SK-N-SH (cell line): ENCODE data around the gene ANKDD1A. TPM values are rescaled to one million over a fixed set of nuclear protein-coding genes. Genes with fewer than 3 reads are reported as not detected.

Source experiments
- CTCF ChIA-PET: fragments of 300-600, 350-600 bp; formaldehyde crosslinking; extraction: SDS; loops from one replicate; lab custom pipeline; 2021; lab: Yijun Ruan, JAX
- POLR2A ChIA-PET: fragments of 350-600 bp; sonication (Branson Sonifier 250); formaldehyde crosslinking; extraction: SDS; loops from one replicate; lab custom pipeline; 2020; ENCODE audit warnings: antibody characterized with exemption, inconsistent platforms; lab: Yijun Ruan, JAX
- DNase-seq: peaks from one replicate; pipeline ENCODE4 v3.0.0; 2012
- H2AFZ ChIP-seq: fragments of 200-600 bp; sonication (generic); 2 replicates; pipeline ENCODE4 v1.8.1; 2016; ENCODE audit warnings: antibody characterized with exemption, mild to moderate bottlenecking, low read depth
- H3F3A ChIP-seq: fragments of 200-600 bp; sonication (generic); replicated peaks from 2 replicates; pipeline ENCODE3; 2016; ENCODE audit warnings: antibody characterized with exemption, mild to moderate bottlenecking; ENCODE audit not compliant: insufficient read depth
- H3K27ac ChIP-seq, 2 experiments: fragments of 200-500 bp in 1 of 2; fragments of 200-600 bp in 1 of 2; sonication (Bioruptor generic) in 1 of 2; sonication (generic), shearing (Covaris generic) in 1 of 2; 2 replicates each; pipeline versions ENCODE4 v1.5.1 to v1.6.1; 2014 to 2016; ENCODE audit warnings: low read depth in 2 of 2, inconsistent platforms in 1 of 2, low read length in 1 of 2, mild to moderate bottlenecking in 1 of 2, mixed read lengths in 1 of 2
- H3K27me3 ChIP-seq: fragments of 200-600 bp; sonication (generic), shearing (Covaris generic); 2 replicates; pipeline ENCODE4 v1.6.1; 2016; ENCODE audit warnings: mixed run types; ENCODE audit not compliant: insufficient read depth
- H3K36me3 ChIP-seq, 2 experiments: fragments of 200-500 bp in 1 of 2; fragments of 200-600 bp in 1 of 2; sonication (Bioruptor generic) in 1 of 2; sonication (generic) in 1 of 2; replicated peaks in 1 of 2; 2 replicates each; pipeline versions ENCODE3 to v1.5.1; 2014 to 2016; ENCODE audit warnings: low read length in 1 of 2, mild to moderate bottlenecking in 1 of 2; ENCODE audit not compliant: insufficient read depth in 2 of 2, control insufficient read depth in 1 of 2
- H3K4me1 ChIP-seq, 2 experiments: fragments of 200-500 bp in 1 of 2; fragments of 200-600 bp in 1 of 2; sonication (Bioruptor generic) in 1 of 2; sonication (generic), shearing (Covaris generic) in 1 of 2; 2 replicates each; pipeline versions ENCODE4 v1.5.1 to v1.6.1; 2014 to 2016; ENCODE audit warnings: low read depth in 1 of 2, low read length in 1 of 2, mixed run types in 1 of 2; ENCODE audit not compliant: insufficient read depth in 2 of 2, control insufficient read depth in 1 of 2
- H3K4me2 ChIP-seq: fragments of 200-600 bp; sonication (generic), shearing (Covaris generic); 2 replicates; pipeline ENCODE4 v1.6.1; 2017; ENCODE audit warnings: mixed run types
- H3K4me3 ChIP-seq, 2 experiments: fragments of 200-500 bp in 1 of 2; fragments of 200-600 bp in 1 of 2; sonication (Bioruptor generic) in 1 of 2; sonication (generic), shearing (Covaris generic) in 1 of 2; 2 replicates each; pipeline versions ENCODE4 v1.5.1 to v1.8.1; 2014 to 2016; ENCODE audit warnings: low read depth in 2 of 2, inconsistent platforms in 1 of 2, low read length in 1 of 2, mild to moderate bottlenecking in 1 of 2, mixed read lengths in 1 of 2, moderate library complexity in 1 of 2
- H3K79me2 ChIP-seq: fragments of 200-600 bp; sonication (generic); 2 replicates; pipeline ENCODE4 v1.8.1; 2017; ENCODE audit warnings: mild to moderate bottlenecking; ENCODE audit not compliant: insufficient read depth
- H3K9ac ChIP-seq: fragments of 200-600 bp; sonication (generic); 2 replicates; pipeline ENCODE4 v1.6.1; 2017; ENCODE audit warnings: mixed run types
- H3K9me2 ChIP-seq: fragments of 200-600 bp; sonication (generic); 2 replicates; pipeline ENCODE4 v1.6.1; 2017; ENCODE audit warnings: mixed run types
- H3K9me3 ChIP-seq: fragments of 200-600 bp; sonication (generic); 2 replicates; pipeline ENCODE4 v1.6.1; 2017; ENCODE audit warnings: mixed run types, mild to moderate bottlenecking, moderate library complexity
- H4K20me1 ChIP-seq: fragments of 200-600 bp; sonication (generic); 2 replicates; pipeline ENCODE4 v1.6.1; 2017; ENCODE audit warnings: mild to moderate bottlenecking, mixed run types; ENCODE audit not compliant: insufficient read depth
- ELF1 ChIP-seq: IDR thresholded peaks from 2 replicates; pipeline ENCODE4 v1.4.0; 2012
- GABPA ChIP-seq: IDR thresholded peaks from 2 replicates; pipeline ENCODE4 v1.4.0; 2012; ENCODE audit warnings: low read depth, mild to moderate bottlenecking
- NFIC ChIP-seq: IDR thresholded peaks from 2 replicates; pipeline ENCODE4 v1.4.0; 2012; ENCODE audit warnings: borderline replicate concordance
- POLR2AphosphoS5 ChIP-seq: IDR thresholded peaks from 2 replicates; pipeline ENCODE4 v1.6.1; 2012; ENCODE audit warnings: low read depth, low read length
- RAD21 ChIP-seq: IDR thresholded peaks from 2 replicates; pipeline ENCODE4 v1.6.1; 2012; ENCODE audit warnings: mild to moderate bottlenecking, low read length
- WGBS: methylation state at CpG from one replicate; pipeline ENCODE4 v1.1.6; 2017; ENCODE audit warnings: low lambda C conversion rate; 5-methylcytosine and 5-hydroxymethylcytosine counted together
- polyA plus RNA-seq, 3 experiments: library from polyadenylated mRNA; depleted of rRNA; stranded (reverse); fragments of >200 nt; gene quantifications; 2 replicates each; pipeline ENCODE4 v1.2.3, GENCODE V29; 2012
- TF ChIP-seq, protein P1 (sequence below): fragments of 150-350 bp; IDR thresholded peaks from 2 replicates; pipeline ENCODE4 v1.6.1; 2017; ENCODE audit warnings: antibody characterized with exemption, low read length, low read depth, borderline replicate concordance
- TF ChIP-seq, protein P2 (sequence below): IDR thresholded peaks from 2 replicates; pipeline ENCODE4 v1.4.0; 2012; ENCODE audit warnings: low read depth

ANKDD1A gene
- polyA plus RNA-seq, 1 of the 3 experiments (the other 2 are of a cell fraction) = 8.6 TPM

DNA sequence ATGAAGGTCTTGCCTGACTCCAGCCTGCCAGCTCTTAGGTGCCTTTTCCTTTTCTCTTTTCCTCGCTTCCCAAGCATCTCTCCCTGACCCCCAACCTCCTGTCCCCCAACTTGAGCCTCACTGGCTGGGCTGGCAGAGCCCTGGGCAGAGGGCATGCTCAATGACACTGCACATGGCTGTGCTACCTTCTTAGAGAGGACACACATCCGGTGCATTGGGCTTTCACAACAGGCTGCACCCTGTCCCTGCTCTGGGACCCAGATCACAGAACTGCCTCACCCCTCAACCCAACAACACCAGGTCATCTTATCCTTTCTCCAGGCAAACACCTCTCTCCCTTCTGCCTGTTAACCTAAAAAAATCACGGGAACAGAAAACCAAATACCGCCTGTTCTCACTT is 7.5 kb upstream of the ANKDD1A start:
- ChIA-PET POLR2A (interaction anchor here (0.5 kb wide), 1 partner anchor 187 kb away, joined by 3 read pairs; no protein-coding TSS in a partner anchor), CTCF (interaction anchor here (0.6 kb wide), 1 partner anchor 156 kb away, joined by 3 read pairs; no protein-coding TSS in a partner anchor)
- WGBS = 86% methylated on average over 4 of the region's 4 CpGs
- peaks cover 3% of the 10 kb centered on the region for H3F3A ChIP-seq
- no peaks in the 10 kb centered on the region for H3K9me3 ChIP-seq
- H3K27me3 ChIP-seq = no peaks in the 10 kb centered on the region
- H3K9ac ChIP-seq = no peak overlapping the region
- H4K20me1 ChIP-seq = no peaks in the 10 kb centered on the region
- TF ChIP-seq POLR2AphosphoS5 (no peak), GABPA (no peak)
- TF ChIP-seq, protein P1, sequence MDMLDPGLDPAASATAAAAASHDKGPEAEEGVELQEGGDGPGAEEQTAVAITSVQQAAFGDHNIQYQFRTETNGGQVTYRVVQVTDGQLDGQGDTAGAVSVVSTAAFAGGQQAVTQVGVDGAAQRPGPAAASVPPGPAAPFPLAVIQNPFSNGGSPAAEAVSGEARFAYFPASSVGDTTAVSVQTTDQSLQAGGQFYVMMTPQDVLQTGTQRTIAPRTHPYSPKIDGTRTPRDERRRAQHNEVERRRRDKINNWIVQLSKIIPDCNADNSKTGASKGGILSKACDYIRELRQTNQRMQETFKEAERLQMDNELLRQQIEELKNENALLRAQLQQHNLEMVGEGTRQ = no peak
- TF ChIP-seq, protein P2, sequence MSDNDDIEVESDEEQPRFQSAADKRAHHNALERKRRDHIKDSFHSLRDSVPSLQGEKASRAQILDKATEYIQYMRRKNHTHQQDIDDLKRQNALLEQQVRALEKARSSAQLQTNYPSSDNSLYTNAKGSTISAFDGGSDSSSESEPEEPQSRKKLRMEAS = no peak
- H3K79me2 ChIP-seq = no peaks in the 10 kb centered on the region
- no peak overlapping the region for H3K4me3 ChIP-seq
- no peak overlapping the region for H3K27ac ChIP-seq
- H3K4me2 ChIP-seq = no peak overlapping the region
- no peak for DNase-seq
- peaks cover 0 to 3% of the 10 kb centered on the region in 2 experiments for H3K36me3 ChIP-seq
- no peaks in the 10 kb centered on the region for H3K4me1 ChIP-seq
- H2AFZ ChIP-seq = no peak overlapping the region
- H3K9me2 ChIP-seq = no peaks in the 10 kb centered on the region

DNA sequence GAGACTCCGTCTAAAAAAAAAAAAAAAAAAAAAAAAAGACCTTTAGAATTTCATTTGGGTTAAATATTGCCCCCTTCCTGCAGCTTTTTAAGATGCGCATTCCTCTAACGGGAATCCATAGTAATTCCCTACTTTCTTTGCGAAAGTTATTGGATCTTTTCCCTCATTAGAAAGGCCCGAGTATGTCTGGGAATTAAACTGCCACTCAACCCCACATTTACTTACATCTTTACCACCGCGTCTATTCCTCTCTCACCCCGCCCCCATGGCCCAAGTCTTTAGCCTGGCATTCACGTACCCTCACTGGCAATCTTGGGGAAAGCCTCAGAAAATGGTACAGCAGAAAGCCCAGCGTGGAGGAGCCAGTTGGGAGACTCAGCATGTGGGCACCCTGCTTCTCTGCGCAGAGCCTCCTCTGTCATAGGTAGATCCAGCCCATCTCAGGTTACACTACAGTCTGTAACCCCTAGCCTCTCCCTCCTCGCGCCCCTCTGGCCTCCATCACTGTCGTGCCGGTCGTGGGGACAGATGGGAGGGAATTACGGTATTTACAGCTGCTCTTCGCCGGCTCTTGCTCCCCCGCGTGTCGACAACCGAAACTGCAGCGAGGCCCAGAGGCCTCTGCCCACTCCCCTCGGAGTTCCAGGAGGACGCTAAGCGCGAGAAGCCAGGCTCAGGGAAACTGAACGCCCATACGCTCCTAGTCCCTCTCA is 6.4 kb upstream of the ANKDD1A start:
- H3K9me3 ChIP-seq = no peaks in the 10 kb centered on the region
- WGBS = 88% methylated on average over 30 of the region's 30 CpGs
- no peaks in the 10 kb centered on the region for H3K36me3 ChIP-seq
- no peak overlapping the region for H2AFZ ChIP-seq
- peak; percentile 48 for DNase-seq
- no peak for TF ChIP-seq NFIC
- TF ChIP-seq RAD21 = peak; percentile 16; the same call in 1 of the 2 replicates
- H3K79me2 ChIP-seq = no peaks in the 10 kb centered on the region
- CTCF ChIA-PET = interaction anchor here (1.1 kb wide), 1 partner anchor 17 kb away, joined by 4 read pairs; no protein-coding TSS in a partner anchor
- no peak overlapping the region for H3K9ac ChIP-seq
- no peaks in the 10 kb centered on the region for H4K20me1 ChIP-seq
- no peaks in the 10 kb centered on the region for H3K9me2 ChIP-seq
- H3K4me3 ChIP-seq = peak overlapping the region in 1 of 2 experiments; percentile 28; a peak in 1 of 4 replicates
- H3K4me2 ChIP-seq = no peak overlapping the region
- no peaks in the 10 kb centered on the region for H3K27me3 ChIP-seq
- H3K4me1 ChIP-seq = no peaks in the 10 kb centered on the region
- H3K27ac ChIP-seq = no peak overlapping the region
- H3F3A ChIP-seq = peaks cover 3% of the 10 kb centered on the region
- POLR2A ChIA-PET = no interaction called here

DNA sequence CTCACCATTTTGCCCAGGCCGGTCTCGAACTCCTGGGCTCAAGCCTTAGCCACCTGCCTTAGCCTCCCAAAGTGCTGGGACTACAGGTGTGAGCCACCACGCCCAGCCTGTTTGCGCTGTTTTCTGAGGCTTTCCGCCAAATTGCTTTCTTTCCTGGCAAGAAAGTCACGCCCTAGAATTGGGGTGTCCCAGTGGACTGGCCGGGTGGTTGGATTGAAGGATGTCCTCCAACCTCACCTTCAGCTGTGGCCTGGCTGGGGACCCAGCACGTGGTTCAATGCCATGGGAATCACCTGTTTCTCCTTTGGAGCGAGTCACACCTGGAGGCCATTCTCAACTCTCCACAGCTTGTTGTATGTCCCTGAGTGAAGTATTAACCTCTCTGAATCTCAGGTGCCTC is 5.8 kb upstream of the ANKDD1A start:
- no peaks in the 10 kb centered on the region for H4K20me1 ChIP-seq
- no peak overlapping the region for H3K4me3 ChIP-seq
- no peaks in the 10 kb centered on the region for H3K9me3 ChIP-seq
- H3K27ac ChIP-seq = no peak overlapping the region
- H3F3A ChIP-seq = peaks cover 3% of the 10 kb centered on the region
- H3K9me2 ChIP-seq = no peaks in the 10 kb centered on the region
- no peak overlapping the region for H3K4me2 ChIP-seq
- no peaks in the 10 kb centered on the region for H3K27me3 ChIP-seq
- H2AFZ ChIP-seq = no peak overlapping the region
- H3K36me3 ChIP-seq = no peaks in the 10 kb centered on the region
- CTCF ChIA-PET = interaction anchor here (1.1 kb wide), 1 partner anchor 18 kb away, joined by 4 read pairs; no protein-coding TSS in a partner anchor
- no peak overlapping the region for H3K9ac ChIP-seq
- TF ChIP-seq ELF1 = no peak
- POLR2A ChIA-PET = no interaction called here
- no peaks in the 10 kb centered on the region for H3K79me2 ChIP-seq
- 77% methylated on average over 9 of the region's 9 CpGs for WGBS
- H3K4me1 ChIP-seq = peaks cover 0 to 2% of the 10 kb centered on the region in 2 experiments; a peak in 1 of 4 replicates
- no peak for DNase-seq
